HL-60/S4 treated with retinoic acid at 250 ng/mL for 4 days and 3 days (cell line): ENCODE measurements around the gene ENTPD5.

ENCODE experiments used
- in situ Hi-C: fragments of 300-500 bp; cut with MboI; formaldehyde crosslinking; loops from 2 replicates; pipeline ENCODE4 v1.7.0; 2022; ENCODE audit warnings: low sequenced_read_pairs

Gene ENTPD5

GRCh38 chr14:74018586-74019407 lies at the start of gene ENTPD5, which contains the start of gene BBOF1:
Gene ENTPD5, minus strand, starts transcription at chr14:74019288. Its CDS starts 31,186 bp downstream, at chr14:73988102.
Gene BBOF1, plus strand, starts transcription at chr14:74019349. Its CDS starts 130 bp downstream, at chr14:74019479.
- in situ Hi-C loops, result no loop called here

GRCh38 chr14:74065746-74066575 lies 46.9 kb upstream of the ENTPD5 start:
- in situ Hi-C loops, result no loop called here

GRCh38 chr14:74064883-74065282 lies 45.8 kb upstream of the ENTPD5 start:
- in situ Hi-C loops, result no loop called here

- in situ Hi-C loops, result no loop called here
These were observed 45.3 kb upstream of the ENTPD5 start for GRCh38 chr14:74064426-74064825.

GRCh38 chr14:74062809-74063150 lies 43.7 kb upstream of the ENTPD5 start:
- in situ Hi-C loops, result no loop called here

- in situ Hi-C loops, result no loop called here
These were observed 30.9 kb upstream of the ENTPD5 start for GRCh38 chr14:74049876-74050495.

GRCh38 chr14:74048281-74048680 lies 29.2 kb upstream of the ENTPD5 start:
- in situ Hi-C loops, result no loop called here

GRCh38 chr14:74045522-74045921 lies 26.4 kb upstream of the ENTPD5 start:
- in situ Hi-C loops, result no loop called here

GRCh38 chr14:74042296-74042695 lies 23.2 kb upstream of the ENTPD5 start:
- in situ Hi-C loops, result no loop called here

- in situ Hi-C loops, result no loop called here
These were observed 19.2 kb upstream of the ENTPD5 start for GRCh38 chr14:74038020-74038859.

- in situ Hi-C loops, result no loop called here
These were observed 16.5 kb upstream of the ENTPD5 start for GRCh38 chr14:74035556-74035955.

- in situ Hi-C loops, result no loop called here
These were observed 15.5 kb upstream of the ENTPD5 start for GRCh38 chr14:74034572-74034971.

GRCh38 chr14:74029136-74029535 lies 10.0 kb upstream of the ENTPD5 start:
- in situ Hi-C loops, result no loop called here

GRCh38 chr14:74022346-74022745 lies 3.3 kb upstream of the ENTPD5 start:
- in situ Hi-C loops, result no loop called here

GRCh38 chr14:74019408-74020137 lies 485 bp upstream of the ENTPD5 start:
- in situ Hi-C loops, result no loop called here

- in situ Hi-C loops, result no loop called here
These were observed 908 bp downstream of the ENTPD5 start for GRCh38 chr14:74018174-74018585.

GRCh38 chr14:74015963-74016362 lies 3.1 kb downstream of the ENTPD5 start:
- in situ Hi-C loops, result no loop called here

GRCh38 chr14:74015176-74015575 lies 3.9 kb downstream of the ENTPD5 start:
- in situ Hi-C loops, result no loop called here

GRCh38 chr14:74014299-74014698 lies 4.8 kb downstream of the ENTPD5 start:
- in situ Hi-C loops, result no loop called here
